Coronary artery (tissue), 2 donors: ENCODE measurements around the gene IQCH.
A peak's percentile ranks its signal among the peaks of the same experiment; 100 is the strongest.
"Not testable (repeated sequence)": the region's sequence is repeated elsewhere in the genome, so short reads cannot be mapped to it uniquely, and the experiment has no call there.

Experiments
- DNase-seq: peaks from one replicate; pipeline ENCODE4 v3.0.0-alpha.2; 2017; ENCODE audit warnings: low spot score
- H3K27ac ChIP-seq, 2 donors: fragments of 200-600 bp; sonication (generic); one replicate each; pipeline ENCODE4 v1.5.1; 2016 to 2019
- H3K4me3 ChIP-seq: fragments of 200-600 bp; sonication (generic); 2 replicates; pipeline ENCODE4 v1.5.1; 2016; ENCODE audit warnings: mild to moderate bottlenecking, moderate library complexity
- TF ChIP-seq, protein P1 (sequence below): fragments of 200-600 bp; sonication (generic); IDR thresholded peaks from one replicate; pipeline ENCODE4 v1.5.1; 2019; ENCODE audit warnings: antibody characterized with exemption

IQCH gene

DNA sequence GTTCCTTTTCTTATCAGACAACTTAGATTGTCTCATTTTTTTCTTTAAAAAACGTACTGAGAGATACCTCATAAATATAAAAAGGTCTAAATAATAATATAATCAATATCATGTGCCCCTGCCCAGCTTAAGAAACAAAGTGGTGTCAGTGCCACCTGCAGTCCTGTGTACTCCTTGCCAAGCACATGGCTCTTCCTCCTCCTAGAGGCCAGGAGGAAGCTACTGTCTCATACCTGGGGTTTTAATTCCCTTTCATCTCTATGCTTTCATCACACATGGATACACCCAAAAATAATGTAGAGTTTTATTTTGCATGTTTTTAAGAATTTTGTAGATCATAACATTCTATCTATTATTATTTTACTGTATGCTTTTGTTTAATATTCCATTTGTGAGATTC lies 167.7 kb downstream of the IQCH start:
- no peak for DNase-seq
- Histone ChIP-seq H3K4me3 (no peak overlapping the region), H3K27ac (no peak overlapping the region)
- TF ChIP-seq, protein P1, sequence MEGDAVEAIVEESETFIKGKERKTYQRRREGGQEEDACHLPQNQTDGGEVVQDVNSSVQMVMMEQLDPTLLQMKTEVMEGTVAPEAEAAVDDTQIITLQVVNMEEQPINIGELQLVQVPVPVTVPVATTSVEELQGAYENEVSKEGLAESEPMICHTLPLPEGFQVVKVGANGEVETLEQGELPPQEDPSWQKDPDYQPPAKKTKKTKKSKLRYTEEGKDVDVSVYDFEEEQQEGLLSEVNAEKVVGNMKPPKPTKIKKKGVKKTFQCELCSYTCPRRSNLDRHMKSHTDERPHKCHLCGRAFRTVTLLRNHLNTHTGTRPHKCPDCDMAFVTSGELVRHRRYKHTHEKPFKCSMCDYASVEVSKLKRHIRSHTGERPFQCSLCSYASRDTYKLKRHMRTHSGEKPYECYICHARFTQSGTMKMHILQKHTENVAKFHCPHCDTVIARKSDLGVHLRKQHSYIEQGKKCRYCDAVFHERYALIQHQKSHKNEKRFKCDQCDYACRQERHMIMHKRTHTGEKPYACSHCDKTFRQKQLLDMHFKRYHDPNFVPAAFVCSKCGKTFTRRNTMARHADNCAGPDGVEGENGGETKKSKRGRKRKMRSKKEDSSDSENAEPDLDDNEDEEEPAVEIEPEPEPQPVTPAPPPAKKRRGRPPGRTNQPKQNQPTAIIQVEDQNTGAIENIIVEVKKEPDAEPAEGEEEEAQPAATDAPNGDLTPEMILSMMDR: no peak

GRCh38 chr15:67433495-67434099 lies 179.0 kb downstream of the IQCH start:
- no peak overlapping the region for H3K4me3 ChIP-seq
- H3K27ac ChIP-seq: no peak overlapping the region
- TF ChIP-seq, protein P1: peak; percentile 40
- DNase-seq: no peak

GRCh38 chr15:67436351-67437250 lies 182.0 kb downstream of the IQCH start:
- H3K4me3 ChIP-seq: not testable (repeated sequence)

GRCh38 chr15:67444100-67444499 lies 189.5 kb downstream of the IQCH start:
- DNase-seq: no peak
- no peak overlapping the region for H3K4me3 ChIP-seq
- H3K27ac ChIP-seq: no peak overlapping the region
- TF ChIP-seq, protein P1: no peak

More at GRCh38 chr15:67436351-67437250, 182.0 kb downstream of the IQCH start:
- H3K27ac ChIP-seq, DNase-seq: not testable (repeated sequence)

- Histone ChIP-seq H3K4me3 (no peak overlapping the region), H3K27ac (no peak overlapping the region)
- no peak for DNase-seq
- TF ChIP-seq, protein P1: no peak
These were observed 191.9 kb downstream of the IQCH start for GRCh38 chr15:67446449-67446848.

DNA sequence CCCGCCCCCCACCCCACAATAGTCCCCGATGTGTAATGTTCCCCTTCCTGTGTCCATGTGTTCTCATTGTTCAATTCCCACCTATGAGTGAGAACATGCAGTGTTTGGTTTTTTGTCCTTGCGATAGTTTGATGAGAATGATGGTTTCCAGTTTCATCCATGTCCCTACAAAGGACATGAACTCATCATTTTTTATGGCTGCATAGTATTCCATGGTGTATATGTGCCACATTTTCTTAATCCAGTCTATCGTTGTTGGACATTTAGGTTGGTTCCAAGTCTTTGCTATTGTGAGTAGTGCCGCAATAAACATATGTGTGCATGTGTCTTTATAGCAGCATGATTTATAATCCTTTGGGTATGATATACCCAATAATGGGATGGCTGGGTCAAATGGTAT lies 193.8 kb downstream of the IQCH start:
- not testable (repeated sequence) for H3K27ac ChIP-seq, H3K4me3 ChIP-seq, DNase-seq

DNA sequence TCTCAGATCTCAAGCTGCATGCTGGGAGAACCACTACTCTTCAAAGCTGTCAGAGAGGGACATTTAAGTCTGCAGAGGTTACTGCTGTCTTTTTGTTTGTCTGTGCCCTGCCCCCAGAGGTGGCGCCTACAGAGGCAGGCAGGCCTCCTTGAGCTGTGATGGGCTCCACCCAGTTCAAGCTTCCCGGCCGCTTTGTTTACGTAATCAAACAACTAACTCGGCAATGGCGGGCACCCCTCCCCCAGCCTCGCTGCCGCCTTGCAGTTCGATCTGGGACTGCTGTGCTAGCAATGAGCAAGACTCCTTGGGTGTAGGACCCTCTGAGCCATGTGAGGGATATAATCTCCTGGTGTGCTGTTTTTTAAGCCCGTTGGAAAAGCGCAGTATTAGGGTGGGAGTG lies 199.1 kb downstream of the IQCH start:
- not testable (repeated sequence) for H3K4me3 ChIP-seq, DNase-seq, H3K27ac ChIP-seq

GRCh38 chr15:67456677-67457529 lies 202.3 kb downstream of the IQCH start:
- DNase-seq: no peak
- Histone ChIP-seq H3K27ac (no peak overlapping the region), H3K4me3 (no peak overlapping the region)
- TF ChIP-seq, protein P1: peak; percentile 64
